Chondrocyte (in vitro differentiated cells): ENCODE results near the gene STK40. TPM values are rescaled to one million over a fixed set of nuclear protein-coding genes. Genes with fewer than 3 reads are reported as not detected.

Experiments
- DNase-seq: peaks from one replicate; pipeline ENCODE4 v3.0.0; 2021; ENCODE audit warnings: mixed read lengths, low spot score
- H3K27ac Mint-ChIP-seq: one replicate; pipeline ENCODE4 v1.8.0; 2021; ENCODE audit warnings: mild to moderate bottlenecking, moderate library complexity, mixed read lengths; ENCODE audit not compliant: unreplicated experiment
- H3K27me3 Mint-ChIP-seq: 2 replicates; pipeline ENCODE4 v1.8.0; 2021; ENCODE audit warnings: low read depth, mixed read lengths
- H3K36me3 Mint-ChIP-seq: 2 replicates; pipeline ENCODE4 v1.8.0; 2021; ENCODE audit warnings: low read depth, mixed read lengths
- H3K4me1 Mint-ChIP-seq: 2 replicates; pipeline ENCODE4 v1.8.0; 2021; ENCODE audit warnings: low read depth, mild to moderate bottlenecking, mixed read lengths
- H3K4me3 Mint-ChIP-seq: one replicate; pipeline ENCODE4 v1.8.0; 2021; ENCODE audit warnings: mild to moderate bottlenecking, moderate library complexity, mixed read lengths; ENCODE audit not compliant: unreplicated experiment
- H3K9me3 Mint-ChIP-seq: 2 replicates; pipeline ENCODE4 v1.8.0; 2021; ENCODE audit warnings: low read depth, mixed read lengths
- CTCF ChIP-seq: fragments of 200-600 bp; sonication (generic); IDR thresholded peaks from 2 replicates; pipeline ENCODE4 v1.5.0; 2021; ENCODE audit warnings: antibody characterized with exemption, mild to moderate bottlenecking, moderate library complexity
- total RNA-seq: library from RNA; stranded (reverse); gene quantifications from 3 replicates; pipeline ENCODE4 v1.2.1, GENCODE V29; 2021

STK40 gene
- total RNA-seq, 1 donor from 2014 or later: 63.7 TPM

- no peak for TF ChIP-seq CTCF
- H3K4me3 Mint-ChIP-seq: no peak overlapping the region
- no peak overlapping the region for H3K27ac Mint-ChIP-seq
These were observed 7.1 kb upstream of the STK40 start for GRCh38 chr1:36392836-36393235.

GRCh38 chr1:36391271-36391670, 5.5 kb upstream of the STK40 start:
- no peak for TF ChIP-seq CTCF
- peaks cover 21% of the 10 kb centered on the region for H3K36me3 Mint-ChIP-seq
- H3K4me1 Mint-ChIP-seq: peaks cover 36% of the 10 kb centered on the region
- no peaks in the 10 kb centered on the region for H3K27me3 Mint-ChIP-seq
- peak overlapping the region; percentile 62 for H3K27ac Mint-ChIP-seq
- H3K4me3 Mint-ChIP-seq: no peak overlapping the region
- no peaks in the 10 kb centered on the region for H3K9me3 Mint-ChIP-seq
- DNase-seq: no peak

More at GRCh38 chr1:36392836-36393235, 7.1 kb upstream of the STK40 start:
- DNase-seq: no peak
- Mint-ChIP-seq H3K36me3 (peaks cover 21% of the 10 kb centered on the region), H3K27me3 (no peaks in the 10 kb centered on the region), H3K4me1 (peaks cover 33% of the 10 kb centered on the region), H3K9me3 (no peaks in the 10 kb centered on the region)

- H3K27ac Mint-ChIP-seq: peak overlapping the region; percentile 8
- H3K27me3 Mint-ChIP-seq: no peaks in the 10 kb centered on the region
- H3K4me3 Mint-ChIP-seq: no peak overlapping the region
These were observed 4.7 kb upstream of the STK40 start for GRCh38 chr1:36390411-36390810.

GRCh38 chr1:36389999-36390398, 4.3 kb upstream of the STK40 start:
- H3K36me3 Mint-ChIP-seq: peaks cover 20% of the 10 kb centered on the region
- no peak overlapping the region for H3K4me3 Mint-ChIP-seq
- no peaks in the 10 kb centered on the region for H3K9me3 Mint-ChIP-seq
- DNase-seq: no peak
- H3K27me3 Mint-ChIP-seq: no peaks in the 10 kb centered on the region
- H3K4me1 Mint-ChIP-seq: peaks cover 36% of the 10 kb centered on the region
- H3K27ac Mint-ChIP-seq: peak overlapping the region; percentile 87
- no peak for TF ChIP-seq CTCF

More at GRCh38 chr1:36390411-36390810, 4.7 kb upstream of the STK40 start:
- TF ChIP-seq CTCF: no peak
- Mint-ChIP-seq H3K36me3 (peaks cover 21% of the 10 kb centered on the region), H3K9me3 (no peaks in the 10 kb centered on the region), H3K4me1 (peaks cover 37% of the 10 kb centered on the region)
- no peak for DNase-seq

GRCh38 chr1:36389261-36389660, 3.5 kb upstream of the STK40 start:
- H3K4me3 Mint-ChIP-seq: peak overlapping the region; percentile 29
- TF ChIP-seq CTCF: no peak
- peaks cover 19% of the 10 kb centered on the region for H3K36me3 Mint-ChIP-seq
- peak overlapping the region; percentile 87 for H3K27ac Mint-ChIP-seq
- no peaks in the 10 kb centered on the region for H3K9me3 Mint-ChIP-seq
- no peak for DNase-seq
- H3K4me1 Mint-ChIP-seq: peaks cover 41% of the 10 kb centered on the region
- H3K27me3 Mint-ChIP-seq: no peaks in the 10 kb centered on the region
